Nephron (organoid): ENCODE results near the gene DDN.

ENCODE experiments used
- H3K27ac Mint-ChIP-seq, 3 experiments: 2 replicates each; pipeline ENCODE4 v1.8.0; 2020; ENCODE audit warnings: mixed read lengths in 3 of 3, mild to moderate bottlenecking in 2 of 3, moderate library complexity in 1 of 3
- H3K27me3 Mint-ChIP-seq: 2 replicates; pipeline ENCODE4 v1.8.0; 2021; ENCODE audit warnings: low read depth, mild to moderate bottlenecking, moderate library complexity, mixed read lengths
- H3K36me3 Mint-ChIP-seq: 2 replicates; pipeline ENCODE4 v1.8.0; 2020; ENCODE audit warnings: low read depth, mixed read lengths
- H3K4me1 Mint-ChIP-seq: 2 replicates; pipeline ENCODE4 v1.8.0; 2020; ENCODE audit warnings: mixed read lengths
- H3K4me3 Mint-ChIP-seq, 3 experiments: 2 replicates each; pipeline ENCODE4 v1.8.0; 2020; ENCODE audit warnings: mild to moderate bottlenecking in 3 of 3, mixed read lengths in 3 of 3, moderate library complexity in 2 of 3
- H3K9me3 Mint-ChIP-seq: 2 replicates; pipeline ENCODE4 v1.8.0; 2020; ENCODE audit warnings: mixed read lengths
- TF ChIP-seq, protein P1 (sequence below), 3 experiments: fragments of 200-600 bp; sonication (generic); IDR thresholded peaks; one replicate each; pipeline ENCODE4 v1.5.0; 2021; ENCODE audit warnings: antibody characterized with exemption in 3 of 3; ENCODE audit not compliant: unreplicated experiment in 3 of 3

Gene DDN

DNA sequence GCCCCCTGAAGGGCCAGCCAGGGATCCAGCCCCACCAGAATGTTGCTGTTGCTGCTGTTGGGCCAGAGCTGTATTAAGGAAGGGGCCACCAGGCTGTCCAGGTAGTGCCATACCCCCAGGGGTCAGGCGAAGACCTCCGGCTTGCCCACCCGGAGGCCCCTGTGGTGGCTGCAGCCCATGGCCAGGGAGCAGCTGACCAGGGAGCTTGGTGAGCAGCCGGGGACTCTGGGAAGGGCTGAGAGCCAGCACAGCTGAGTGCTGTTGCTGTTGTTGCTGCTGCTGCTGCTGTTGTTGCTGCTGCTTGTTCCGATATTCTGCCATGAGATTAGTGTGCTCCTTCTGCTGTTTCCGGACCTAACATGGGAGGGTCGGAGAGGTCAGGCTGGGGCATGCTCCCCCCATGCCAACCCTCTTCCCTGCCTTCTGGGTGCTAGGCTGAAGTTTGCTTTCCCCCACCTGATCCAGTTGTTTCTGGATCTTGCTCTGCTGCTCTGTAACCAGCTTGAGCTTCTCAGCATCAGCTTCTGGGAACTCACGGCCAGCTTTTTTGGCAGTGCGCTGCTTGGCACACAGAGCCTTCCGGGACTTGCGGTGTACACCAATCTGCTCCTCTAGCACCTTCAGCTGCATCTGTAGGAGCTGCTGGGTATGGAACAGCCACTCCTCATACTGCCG lies 34.6 kb upstream of the DDN start:
- H3K27me3 Mint-ChIP-seq = no peaks in the 10 kb centered on the region
- no peaks in the 10 kb centered on the region for H3K9me3 Mint-ChIP-seq
- no peak overlapping the region for H3K27ac Mint-ChIP-seq
- H3K4me1 Mint-ChIP-seq = peaks cover 4% of the 10 kb centered on the region
- peaks cover 53% of the 10 kb centered on the region for H3K36me3 Mint-ChIP-seq
- TF ChIP-seq, protein P1, sequence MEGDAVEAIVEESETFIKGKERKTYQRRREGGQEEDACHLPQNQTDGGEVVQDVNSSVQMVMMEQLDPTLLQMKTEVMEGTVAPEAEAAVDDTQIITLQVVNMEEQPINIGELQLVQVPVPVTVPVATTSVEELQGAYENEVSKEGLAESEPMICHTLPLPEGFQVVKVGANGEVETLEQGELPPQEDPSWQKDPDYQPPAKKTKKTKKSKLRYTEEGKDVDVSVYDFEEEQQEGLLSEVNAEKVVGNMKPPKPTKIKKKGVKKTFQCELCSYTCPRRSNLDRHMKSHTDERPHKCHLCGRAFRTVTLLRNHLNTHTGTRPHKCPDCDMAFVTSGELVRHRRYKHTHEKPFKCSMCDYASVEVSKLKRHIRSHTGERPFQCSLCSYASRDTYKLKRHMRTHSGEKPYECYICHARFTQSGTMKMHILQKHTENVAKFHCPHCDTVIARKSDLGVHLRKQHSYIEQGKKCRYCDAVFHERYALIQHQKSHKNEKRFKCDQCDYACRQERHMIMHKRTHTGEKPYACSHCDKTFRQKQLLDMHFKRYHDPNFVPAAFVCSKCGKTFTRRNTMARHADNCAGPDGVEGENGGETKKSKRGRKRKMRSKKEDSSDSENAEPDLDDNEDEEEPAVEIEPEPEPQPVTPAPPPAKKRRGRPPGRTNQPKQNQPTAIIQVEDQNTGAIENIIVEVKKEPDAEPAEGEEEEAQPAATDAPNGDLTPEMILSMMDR (IDR thresholded peaks at IDR 0.05; ENCODE audit: unreplicated experiment in 3 of 3) = no peak
- H3K4me3 Mint-ChIP-seq = no peak overlapping the region

DNA sequence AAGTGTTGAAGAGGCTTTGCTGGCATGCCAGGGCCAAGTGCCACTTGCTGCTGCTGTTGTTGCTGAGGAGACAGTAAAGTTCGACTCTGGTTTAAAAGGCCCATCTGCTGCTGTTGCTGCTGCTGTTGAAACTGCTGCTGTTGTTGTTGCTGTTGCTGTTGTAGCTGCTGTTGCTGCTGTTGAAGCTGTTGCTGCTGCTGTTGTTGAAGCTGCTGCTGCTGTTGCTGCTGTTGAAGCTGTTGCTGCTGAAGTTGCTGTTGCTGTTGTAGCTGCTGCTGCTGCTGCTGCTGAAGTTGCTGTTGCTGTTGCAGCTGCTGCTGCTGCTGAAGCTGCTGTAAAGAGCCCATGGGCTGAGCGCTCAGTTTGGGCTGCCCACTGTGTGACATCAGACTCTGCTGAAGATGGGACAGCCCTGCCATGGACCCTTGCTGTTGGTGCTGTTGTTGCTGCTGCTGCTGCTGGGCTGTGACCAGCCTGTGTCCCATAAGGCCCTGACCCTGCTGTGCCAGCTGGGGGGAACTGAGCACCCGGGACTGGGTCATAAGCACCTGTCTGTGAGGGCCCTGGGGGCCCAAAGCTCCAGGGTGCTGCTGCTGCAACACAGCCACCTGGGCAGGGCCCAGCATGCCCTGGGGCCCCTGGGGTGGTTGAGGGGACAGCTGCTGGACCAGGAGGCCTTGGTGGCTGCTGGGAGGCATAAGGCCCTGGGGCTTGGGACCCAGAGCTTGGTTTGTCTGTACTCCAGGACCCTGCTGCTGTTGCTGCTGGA lies 33.7 kb upstream of the DDN start:
- TF ChIP-seq, protein P1 (IDR thresholded peaks at IDR 0.05; ENCODE audit: unreplicated experiment in 3 of 3) = no peak
- Mint-ChIP-seq H3K9me3 (no peaks in the 10 kb centered on the region), H3K36me3 (peaks cover 56% of the 10 kb centered on the region), H3K4me1 (peaks cover 4% of the 10 kb centered on the region), H3K4me3 (no peak overlapping the region), H3K27me3 (no peaks in the 10 kb centered on the region), H3K27ac (no peak overlapping the region)

DNA sequence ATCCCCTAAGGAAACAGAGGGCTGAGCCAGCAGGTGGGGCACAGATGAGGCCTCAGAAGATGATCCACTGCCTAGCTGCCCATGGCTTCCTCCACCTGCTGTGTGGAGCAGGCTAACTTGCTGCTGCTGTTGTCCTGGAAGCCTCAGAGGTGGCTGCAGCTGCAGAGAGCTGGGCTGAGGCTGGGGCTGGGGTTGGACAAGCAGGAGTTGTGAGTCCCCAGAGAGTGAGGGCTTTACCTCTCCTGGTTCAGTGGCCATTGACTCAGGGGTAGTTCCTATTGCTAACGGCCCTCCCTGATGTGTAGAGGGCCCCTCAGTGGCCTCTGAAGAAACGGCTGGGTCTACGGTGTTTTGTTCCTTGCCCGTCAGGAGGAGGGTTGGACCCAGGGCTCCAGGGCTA lies 33.1 kb upstream of the DDN start:
- Mint-ChIP-seq H3K4me3 (no peak overlapping the region), H3K27ac (no peak overlapping the region), H3K27me3 (no peaks in the 10 kb centered on the region), H3K9me3 (no peaks in the 10 kb centered on the region), H3K4me1 (peaks cover 4% of the 10 kb centered on the region), H3K36me3 (peaks cover 62% of the 10 kb centered on the region)
- TF ChIP-seq, protein P1 (IDR thresholded peaks at IDR 0.05; ENCODE audit: unreplicated experiment in 3 of 3) = no peak

GRCh38 chr12:49031573-49032161 lies 32.5 kb upstream of the DDN start:
- H3K9me3 Mint-ChIP-seq = no peaks in the 10 kb centered on the region
- TF ChIP-seq, protein P1 (IDR thresholded peaks at IDR 0.05; ENCODE audit: unreplicated experiment in 3 of 3) = no peak
- no peak overlapping the region for H3K27ac Mint-ChIP-seq
- H3K4me1 Mint-ChIP-seq = peaks cover 4% of the 10 kb centered on the region
- H3K4me3 Mint-ChIP-seq = no peak overlapping the region
- H3K36me3 Mint-ChIP-seq = peaks cover 59% of the 10 kb centered on the region
- H3K27me3 Mint-ChIP-seq = no peaks in the 10 kb centered on the region

DNA sequence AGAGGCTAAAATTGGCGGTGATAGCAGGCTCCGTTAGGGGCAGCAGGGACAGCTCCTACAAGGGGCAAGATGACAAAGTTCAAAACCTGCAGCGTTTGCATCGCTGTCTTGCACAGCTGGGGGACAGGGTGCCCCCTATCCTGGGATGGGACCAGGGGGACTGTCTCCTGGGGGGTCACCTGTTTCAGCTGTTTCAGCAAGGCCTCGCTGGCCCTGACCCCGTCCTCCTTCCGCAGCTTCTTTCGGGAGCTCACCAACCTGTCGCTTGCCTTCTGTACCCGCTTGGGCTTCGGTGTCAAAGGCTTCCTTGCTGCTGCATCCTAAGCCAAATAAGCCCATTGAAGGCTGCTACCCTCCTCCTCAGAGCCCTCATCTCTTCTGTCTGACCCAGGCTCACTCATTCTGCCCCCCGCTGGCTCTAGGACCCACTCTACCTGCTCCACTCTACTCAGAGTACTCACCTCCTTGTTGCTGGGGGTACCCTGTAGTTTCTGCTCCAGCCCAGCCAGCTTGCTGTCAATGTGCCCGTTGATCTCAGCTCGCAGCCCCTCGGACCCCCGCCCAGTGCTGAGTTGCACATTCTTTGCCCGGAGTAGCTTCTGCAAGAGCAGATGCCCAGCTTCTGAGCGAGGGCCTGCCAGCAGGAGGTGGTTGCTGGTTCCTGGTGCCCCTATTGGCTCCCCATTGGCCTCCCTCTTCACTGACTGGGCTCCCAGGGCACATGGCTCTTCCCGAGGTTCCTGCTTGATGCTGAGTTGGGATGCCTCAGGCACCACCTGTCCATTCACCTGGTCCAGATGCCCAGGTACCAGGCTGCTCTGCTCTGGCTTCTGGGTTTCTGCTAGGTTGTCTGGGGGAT lies 31.8 kb upstream of the DDN start:
- no peaks in the 10 kb centered on the region for H3K27me3 Mint-ChIP-seq
- H3K27ac Mint-ChIP-seq = no peak overlapping the region
- peaks cover 4% of the 10 kb centered on the region for H3K4me1 Mint-ChIP-seq
- H3K9me3 Mint-ChIP-seq = no peaks in the 10 kb centered on the region
- TF ChIP-seq, protein P1 (IDR thresholded peaks at IDR 0.05; ENCODE audit: unreplicated experiment in 3 of 3) = no peak
- no peak overlapping the region for H3K4me3 Mint-ChIP-seq
- peaks cover 55% of the 10 kb centered on the region for H3K36me3 Mint-ChIP-seq
